Adrenal gland (tissue), 19 donors: ENCODE data around the gene CMTM3. TPM values are rescaled to one million over a fixed set of nuclear protein-coding genes. Genes with fewer than 3 reads are reported as not detected.
A peak's percentile ranks its signal among the peaks of the same experiment; 100 is the strongest.

Experiments used
- DNase-seq, 7 donors: peaks; one replicate each; pipeline ENCODE4 v3.0.0-alpha.2; 2019 to 2020
- H3K27ac ChIP-seq, 5 donors: fragments of 200-600 bp; sonication (generic) in 4 of 5; 1 replicate in 3 of 5; 2 replicates in 2 of 5; pipeline versions ENCODE4 v1.5.1 to v1.8.0; 2016 to 2020; ENCODE audit warnings: mild to moderate bottlenecking in 1 of 5
- H3K27me3 ChIP-seq: fragments of 200-600 bp; 2 replicates; pipeline ENCODE4 v1.8.0; 2021
- H3K36me3 ChIP-seq, 2 donors: fragments of 200-600 bp; replicated peaks in 1 of 2; 1 replicate in 1 of 2; 2 replicates in 1 of 2; pipeline versions ENCODE4 v1.5.1 to v1.8.0; 2018 to 2022
- H3K4me1 ChIP-seq, 2 donors: fragments of 200-600 bp; replicated peaks in 1 of 2; 1 replicate in 1 of 2; 2 replicates in 1 of 2; pipeline versions ENCODE4 v1.5.1 to v1.8.0; 2018 to 2021
- H3K4me3 ChIP-seq, 4 donors: fragments of 200-600 bp; sonication (generic) in 3 of 4; one replicate each; pipeline ENCODE4 v1.5.1; 2016 to 2018
- H3K9me3 ChIP-seq, 3 donors: fragments of 200-600 bp; sonication (generic) in 1 of 3; replicated peaks in 1 of 3; 1 replicate in 2 of 3; 2 replicates in 1 of 3; pipeline versions ENCODE4 v1.5.1 to v1.8.0; 2016 to 2021
- POLR2A ChIP-seq, 2 donors: fragments of 450-650 bp; IDR thresholded peaks; one replicate each; pipeline ENCODE4 v1.6.1; 2017; ENCODE audit warnings: antibody characterized with exemption in 2 of 2, mild to moderate bottlenecking in 2 of 2, moderate library complexity in 1 of 2
- whole genome bisulfite sequencing, 4 donors: extraction: QIAGEN DNeasy Blood & Tissue Kit in 2 of 4; methylation state at CpG; one replicate each; pipeline versions ENCODE4 v1.1.5 to v1.1.7; 2013 to 2017; 5-methylcytosine and 5-hydroxymethylcytosine counted together
- intact Hi-C, 2 donors: fragments of 100-400 bp; cut with DNase I; formaldehyde crosslinking; loops; one replicate each; pipeline versions ENCODE4 v1.14.1 to v1.15.0; 2022 to 2023
- long read RNA-seq, 10 donors: library from polyadenylated mRNA in 3 of 10; unstranded in 2 of 10; stranded (forward) in 1 of 10; transcript quantifications; one replicate each; pipeline ENCODE4 v2.0.0 and lab custom pipeline, GENCODE V29; 2021 to 2026
- polyA plus RNA-seq, 3 donors: library from polyadenylated mRNA; stranded (reverse); fragments of 200-250 nt in 2 of 3; fragments of 350-450 nt in 1 of 3; fragmentation: Illumina TruSeq in 1 of 3; extraction: RNeasy Lipid Tissue Mini Kit (QIAGEN cat#74804) in 1 of 3; gene quantifications; one replicate each; pipeline ENCODE4 v1.2.3, GENCODE V29; 2013 to 2014
- total RNA-seq, 9 donors: library from RNA; depleted of rRNA in 4 of 9; stranded (reverse); fragments of >200 nt in 4 of 9; fragments of 120-200 nt in 1 of 9; fragmentation: NEBNext Ultra II Directional in 1 of 9; extraction: Animal tissue kit (Norgen Biotek cat#: 25700) in 1 of 9; gene quantifications; one replicate each; pipeline versions ENCODE4 v1.1.0 to v1.2.4, GENCODE V29; 2013 to 2023
- TF ChIP-seq, protein P1 (sequence below), 6 experiments: fragments of 450-650 bp in 4 of 6; fragments of 200-600 bp in 2 of 6; sonication (generic) in 1 of 6; IDR thresholded peaks; 1 replicate in 5 of 6; 2 replicates in 1 of 6; pipeline versions ENCODE4 v1.5.1 to v1.8.0; 2016 to 2021; ENCODE audit warnings: antibody characterized with exemption in 6 of 6, mild to moderate bottlenecking in 2 of 6, moderate library complexity in 1 of 6
- donor health status: healthy with polysubstance abuse.
- donor health status: Bipolar disorder and iron deficiency.
- donor health status: DM: yes; HTN: yes; CAD: no.
- donor health status: DM: no; HTN: no; CAD: no.
- donor health status: DM: no; HTN: no; CAD: no.
- donor health status: DM: yes; HTN: yes; CAD: no.

The CMTM3 gene, protein sequence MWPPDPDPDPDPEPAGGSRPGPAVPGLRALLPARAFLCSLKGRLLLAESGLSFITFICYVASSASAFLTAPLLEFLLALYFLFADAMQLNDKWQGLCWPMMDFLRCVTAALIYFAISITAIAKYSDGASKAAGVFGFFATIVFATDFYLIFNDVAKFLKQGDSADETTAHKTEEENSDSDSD
- total RNA-seq = 10 to 100 TPM; 12.2 to 31.8 (median 24.0) TPM
- polyA plus RNA-seq = 10 to 100 TPM in 2 of 3 donors, 1 to 10 TPM in 1; 6.4 to 30.0 (median 25.2) TPM
- long read RNA-seq, donor 1, transcript CMTM3-214 (5 exons, 1,934 nt) = major isoform, 14 of 15 reads
- long read RNA-seq, donor 1, partial matches to known transcripts = 0 of 15 reads
- long read RNA-seq, donor 1, other reads (novel, unspliced or antisense) = 0 of 15 reads
- long read RNA-seq, donor 2, transcript CMTM3-214 (5 exons, 1,934 nt) = major isoform, 6 of 15 reads
- long read RNA-seq, donor 2, partial matches to known transcripts = 9 of 15 reads
- long read RNA-seq, donor 2, other reads (novel, unspliced or antisense) = 0 of 15 reads
- long read RNA-seq, donor 3, transcript CMTM3-214 (5 exons, 1,934 nt) = major isoform, 13 of 16 reads
- long read RNA-seq, donor 3, partial matches to known transcripts = 0 of 16 reads
- long read RNA-seq, donor 3, other reads (novel, unspliced or antisense) = 0 of 16 reads
- long read RNA-seq, donor 4, partial matches to known transcripts = 6 of 7 reads
- long read RNA-seq, donor 4, other reads (novel, unspliced or antisense) = 0 of 7 reads
- long read RNA-seq, donor 5, transcript CMTM3-214 (5 exons, 1,934 nt) = major isoform, 65 of 87 reads
- long read RNA-seq, donor 5, partial matches to known transcripts = 3 of 87 reads
- long read RNA-seq, donor 5, other reads (novel, unspliced or antisense) = 10 of 87 reads
- long read RNA-seq, donor 6, partial matches to known transcripts = 1 of 10 reads
- long read RNA-seq, donor 6, other reads (novel, unspliced or antisense) = 8 of 10 reads
- long read RNA-seq, donor 7, transcript CMTM3-214 (5 exons, 1,934 nt) = major isoform, 5 of 6 reads
- long read RNA-seq, donor 7, partial matches to known transcripts = 0 of 6 reads
- long read RNA-seq, donor 7, other reads (novel, unspliced or antisense) = 0 of 6 reads
- long read RNA-seq, donor 8, transcript CMTM3-214 (5 exons, 1,934 nt) = major isoform, 28 of 46 reads
- long read RNA-seq, donor 8, partial matches to known transcripts = 14 of 46 reads
- long read RNA-seq, donor 8, other reads (novel, unspliced or antisense) = 0 of 46 reads
- long read RNA-seq, donor 9, transcript CMTM3-214 (5 exons, 1,934 nt) = major isoform, 11 of 11 reads
- long read RNA-seq, donor 9, partial matches to known transcripts = 0 of 11 reads
- long read RNA-seq, donor 9, other reads (novel, unspliced or antisense) = 0 of 11 reads
- long read RNA-seq, donor 10, transcript CMTM3-214 (5 exons, 1,934 nt) = major isoform, 8 of 9 reads
- long read RNA-seq, donor 10, partial matches to known transcripts = 0 of 9 reads
- long read RNA-seq, donor 10, other reads (novel, unspliced or antisense) = 0 of 9 reads

DNA sequence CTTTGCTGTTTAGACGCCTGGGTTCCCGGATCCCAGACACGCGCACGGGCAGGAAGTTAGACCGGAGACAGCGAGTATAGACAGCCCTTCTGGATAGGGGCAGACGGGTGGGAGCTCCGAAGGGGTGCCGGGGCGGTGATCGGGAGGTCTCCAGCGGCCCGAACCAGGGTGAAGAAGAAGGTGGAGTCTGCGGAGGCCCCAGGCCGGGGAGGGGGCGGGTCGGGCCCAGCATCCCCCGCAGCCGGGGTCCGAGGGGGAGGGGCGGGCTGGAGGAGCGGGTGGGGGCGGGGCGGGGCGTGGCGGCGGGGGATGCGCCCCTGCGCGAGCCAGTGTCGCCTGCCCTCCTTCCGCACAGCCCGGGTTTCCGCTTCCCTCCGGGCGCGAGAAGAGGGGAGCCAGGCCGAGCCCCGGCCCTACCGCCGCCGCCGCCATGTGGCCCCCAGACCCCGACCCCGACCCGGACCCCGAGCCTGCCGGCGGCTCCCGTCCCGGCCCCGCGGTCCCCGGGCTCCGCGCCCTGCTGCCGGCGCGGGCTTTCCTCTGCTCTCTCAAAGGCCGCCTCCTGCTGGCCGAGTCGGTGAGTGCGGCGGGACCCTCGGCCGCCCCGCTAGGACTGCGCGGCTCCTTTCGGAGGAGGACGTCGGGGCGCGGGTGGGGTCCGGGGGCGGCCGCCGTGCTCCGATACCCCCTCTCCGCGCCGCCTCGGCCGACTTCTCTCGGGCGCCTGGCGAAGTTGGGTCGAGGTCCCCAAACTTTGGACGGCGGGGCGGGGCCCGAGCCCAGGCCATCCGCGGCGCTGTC, at the start of gene CMTM3:
CMTM3 (plus strand) TSS at position 329 of the 801 bp plus-strand sequence; CDS start at position 431, 102 bp downstream.
- intact Hi-C loops = loop anchor here (5.0 to 10.0 kb wide), 7 partner anchors 52 to 260 kb away; partner anchors contain the start of genes CKLF (in 1 of the 2) and TK2 (in 1 of the 2)
- DNase-seq = peak in 6 of 7 donors; percentile 40 to 72 (median 62)
- H3K4me3 ChIP-seq = peak within 1 kb of the TSS; percentile 52 to 70 (median 62)
- TF ChIP-seq, protein P1, sequence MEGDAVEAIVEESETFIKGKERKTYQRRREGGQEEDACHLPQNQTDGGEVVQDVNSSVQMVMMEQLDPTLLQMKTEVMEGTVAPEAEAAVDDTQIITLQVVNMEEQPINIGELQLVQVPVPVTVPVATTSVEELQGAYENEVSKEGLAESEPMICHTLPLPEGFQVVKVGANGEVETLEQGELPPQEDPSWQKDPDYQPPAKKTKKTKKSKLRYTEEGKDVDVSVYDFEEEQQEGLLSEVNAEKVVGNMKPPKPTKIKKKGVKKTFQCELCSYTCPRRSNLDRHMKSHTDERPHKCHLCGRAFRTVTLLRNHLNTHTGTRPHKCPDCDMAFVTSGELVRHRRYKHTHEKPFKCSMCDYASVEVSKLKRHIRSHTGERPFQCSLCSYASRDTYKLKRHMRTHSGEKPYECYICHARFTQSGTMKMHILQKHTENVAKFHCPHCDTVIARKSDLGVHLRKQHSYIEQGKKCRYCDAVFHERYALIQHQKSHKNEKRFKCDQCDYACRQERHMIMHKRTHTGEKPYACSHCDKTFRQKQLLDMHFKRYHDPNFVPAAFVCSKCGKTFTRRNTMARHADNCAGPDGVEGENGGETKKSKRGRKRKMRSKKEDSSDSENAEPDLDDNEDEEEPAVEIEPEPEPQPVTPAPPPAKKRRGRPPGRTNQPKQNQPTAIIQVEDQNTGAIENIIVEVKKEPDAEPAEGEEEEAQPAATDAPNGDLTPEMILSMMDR (IDR thresholded peaks at IDR 0.05) = peak; percentile 37 to 79 (median 67)
- TF ChIP-seq POLR2A (IDR thresholded peaks at IDR 0.05) = no peak
- peaks cover 0 to 12% of the 10 kb centered on the region in 2 donors for H3K4me1 ChIP-seq
- peak within 1 kb of the TSS in 4 of 5 donors; percentile 18 to 73 (median 60) for H3K27ac ChIP-seq
- H3K9me3 ChIP-seq = no peaks in the 10 kb centered on the region
- H3K27me3 ChIP-seq = no peaks in the 10 kb centered on the region
- H3K36me3 ChIP-seq = peaks cover 0 to 4% of the 10 kb centered on the region in 2 donors
- 1% methylated on average over 20 to 93 of the region's 96 CpGs; no CpG with 5 or more reads in 1 of the 4 donors for WGBS, 4 donors

DNA sequence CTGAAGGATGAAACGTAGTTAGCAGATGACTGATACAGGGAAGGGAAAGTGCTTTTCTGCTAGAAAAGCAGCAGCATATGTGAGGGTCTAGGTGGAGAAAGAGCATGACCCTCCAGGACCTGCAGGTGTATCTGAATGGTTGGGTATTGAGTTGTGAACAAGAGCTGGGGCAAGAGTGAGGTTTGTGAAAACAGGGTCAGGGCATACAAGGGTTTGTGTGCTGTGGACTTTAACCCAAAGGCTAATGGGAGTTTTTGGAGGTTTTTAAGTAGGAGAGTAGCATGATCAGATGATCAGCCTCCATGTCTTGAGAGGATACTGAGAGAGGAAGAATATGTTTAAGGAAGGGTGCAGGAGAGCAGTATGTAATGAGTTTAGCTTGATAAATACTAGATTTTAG, 44.4 kb upstream of the CMTM3 start:
- no peaks in the 10 kb centered on the region for H3K9me3 ChIP-seq
- DNase-seq = no peak
- no peak for TF ChIP-seq POLR2A (IDR thresholded peaks at IDR 0.05)
- 88 to 95% (median 90%) methylated on average over 1 of the region's 1 CpG for WGBS, 4 donors
- H3K27me3 ChIP-seq = no peaks in the 10 kb centered on the region
- intact Hi-C loops = no loop called here
- H3K4me1 ChIP-seq = no peaks in the 10 kb centered on the region
- no peak overlapping the region for H3K4me3 ChIP-seq
- peaks cover 0 to 22% of the 10 kb centered on the region in 2 donors for H3K36me3 ChIP-seq
- no peak overlapping the region for H3K27ac ChIP-seq

DNA sequence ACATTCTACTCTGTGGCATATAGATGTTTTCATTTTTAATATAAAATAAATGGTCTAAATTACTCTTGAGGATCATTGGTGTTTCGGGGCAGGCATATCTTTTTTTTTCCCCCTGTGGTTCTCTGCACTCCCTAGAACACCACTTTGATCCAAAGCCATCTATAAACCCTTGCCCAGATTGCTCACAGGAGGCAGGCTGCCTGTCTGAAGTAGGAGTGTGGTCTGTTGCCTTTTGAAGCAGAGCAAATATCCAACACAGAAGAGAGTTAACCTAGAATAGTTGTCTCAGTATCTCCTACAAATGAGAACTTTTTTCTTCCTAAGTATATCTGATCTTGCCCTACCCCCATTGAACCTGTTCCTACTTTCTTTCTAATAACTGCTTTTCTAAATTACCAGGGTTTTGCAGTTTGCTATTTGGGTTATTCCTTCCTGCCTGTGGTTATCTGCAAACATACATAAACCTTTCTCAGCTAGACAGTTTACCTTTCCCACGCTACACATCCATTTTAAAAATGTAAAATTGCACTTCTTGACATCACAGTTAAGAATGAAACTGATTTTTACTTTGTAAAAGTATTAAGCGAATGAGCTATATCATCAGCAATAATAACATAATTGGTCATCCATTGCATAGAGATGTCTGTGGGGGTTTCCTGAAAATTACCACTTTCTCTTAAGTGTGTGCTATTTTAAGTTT, 43.0 kb upstream of the CMTM3 start:
- intact Hi-C loops = no loop called here
- DNase-seq = no peak
- peaks cover 0 to 33% of the 10 kb centered on the region in 2 donors for H3K36me3 ChIP-seq
- no peak overlapping the region for H3K4me3 ChIP-seq
- WGBS, 4 donors = 92 to 98% (median 97%) methylated on average over 3 of the region's 3 CpGs
- no peaks in the 10 kb centered on the region for H3K4me1 ChIP-seq
- H3K27me3 ChIP-seq = no peaks in the 10 kb centered on the region
- no peak overlapping the region for H3K27ac ChIP-seq
- no peak for TF ChIP-seq POLR2A (IDR thresholded peaks at IDR 0.05)
- TF ChIP-seq, protein P1 (IDR thresholded peaks at IDR 0.05) = no peak
- H3K9me3 ChIP-seq = no peaks in the 10 kb centered on the region
